A549 (cell line): ENCODE data around the gene NEDD8.

Experiments
- BHLHE40 ChIP-seq: IDR thresholded peaks from 2 replicates; pipeline ENCODE4 v1.6.1; 2012; ENCODE audit warnings: low read depth, low read length, inconsistent platforms
- CTCF ChIP-seq: fragments of >200 bp; sonication (Bioruptor Twin); formaldehyde crosslinking; IDR thresholded peaks from 3 replicates; pipeline ENCODE4 v1.5.1; 2016
- FOSL2 ChIP-seq, 2 experiments: fragments of 450-650 bp in 1 of 2; fragments of >200 bp in 1 of 2; sonication (Bioruptor Twin) in 1 of 2; formaldehyde crosslinking; IDR thresholded peaks; 2 replicates each; pipeline versions ENCODE4 v1.5.0 to v1.6.1; 2016 to 2020; ENCODE audit warnings: mild to moderate bottlenecking in 1 of 2, moderate library complexity in 1 of 2
- HDAC2 ChIP-seq: fragments of 200-600 bp; sonication (generic); IDR thresholded peaks from 2 replicates; pipeline ENCODE4 v1.6.1; 2016
- RAD21 ChIP-seq, 2 experiments: fragments of >200 bp in 1 of 2; sonication (Bioruptor Twin) in 1 of 2; formaldehyde crosslinking in 1 of 2; IDR thresholded peaks in 1 of 2; conservative IDR thresholded peaks in 1 of 2; 2 replicates in 1 of 2; 3 replicates in 1 of 2; pipeline ENCODE4 v1.6.1; 2012 to 2018; ENCODE audit warnings: inconsistent platforms in 1 of 2
- RNF2 ChIP-seq: fragments of 200-600 bp; sonication (generic); IDR thresholded peaks from 2 replicates; pipeline ENCODE4 v1.6.1; 2016; ENCODE audit warnings: low read depth, mild to moderate bottlenecking, antibody characterized with exemption, moderate library complexity, borderline replicate concordance
- ZC3H11A ChIP-seq: fragments of 450-650 bp; IDR thresholded peaks from 2 replicates; pipeline ENCODE4 v1.6.1; 2014; ENCODE audit warnings: antibody characterized with exemption, mild to moderate bottlenecking

- TF ChIP-seq CTCF (no peak), FOSL2 (IDR thresholded peaks at IDR 0.05) (no peak), FOSL2 (CRISPR knock-in tag; IDR thresholded peaks at IDR 0.05) (no peak), ZC3H11A (no peak), HDAC2 (no peak), RNF2 (no peak), BHLHE40 (no peak), RAD21 (conservative IDR thresholded peaks at IDR 0.05 in 1 of 2, IDR thresholded peaks at IDR 0.05 in 1 of 2) (no peak)
Measured at GRCh38 chr14:24254630-24255392, 22.6 kb upstream of the NEDD8 start.
